Activated CD8-positive, alpha-beta memory T cell treated with anti-CD3 and anti-CD28 coated beads, Interleukin-2, amount 10 ng/mL, durations not matched to agents 7 days and 5 days (primary cell): ENCODE data around the gene MICAL3. TPM values are rescaled to one million over a fixed set of nuclear protein-coding genes. Genes with fewer than 3 reads are reported as not detected.

ENCODE experiments used
- ATAC-seq: fragments of 150-1000 bp; cut with Tn5 transposase; one replicate; pipeline ENCODE4 v1.10.0; 2021; ENCODE audit warnings: moderate library complexity
- CTCF ChIA-PET: fragments of 350-600 bp; sonication (Branson Sonifier 250); formaldehyde crosslinking; loops from one replicate; lab custom pipeline; 2021; ENCODE audit warnings: antibody characterized with exemption; lab: Charles Lee
- DNase-seq: peaks from one replicate; pipeline ENCODE4 v3.0.0-alpha.2; 2020
- H3K27ac Mint-ChIP-seq: one replicate; pipeline ENCODE4 v1.8.0; 2021; ENCODE audit warnings: mild to moderate bottlenecking, mixed read lengths
- H3K27me3 Mint-ChIP-seq: one replicate; pipeline ENCODE4 v1.8.0; 2021; ENCODE audit warnings: mixed read lengths
- H3K36me3 Mint-ChIP-seq: one replicate; pipeline ENCODE4 v1.8.0; 2021; ENCODE audit warnings: mild to moderate bottlenecking, mixed read lengths
- H3K4me1 Mint-ChIP-seq: one replicate; pipeline ENCODE4 v1.8.0; 2021; ENCODE audit warnings: mixed read lengths
- H3K4me3 Mint-ChIP-seq: one replicate; pipeline ENCODE4 v1.8.0; 2021; ENCODE audit warnings: mild to moderate bottlenecking, moderate library complexity, mixed read lengths
- H3K9me3 Mint-ChIP-seq: one replicate; pipeline ENCODE4 v1.8.0; 2022; ENCODE audit warnings: low read depth, mixed read lengths
- total RNA-seq, 2 experiments: library from RNA; stranded (reverse); gene quantifications; one replicate each; pipeline ENCODE4 v1.2.3, GENCODE V29; 2021

Gene MICAL3
- total RNA-seq, 2 experiments from 2014 or later = 38.8 to 41.7 TPM

DNA sequence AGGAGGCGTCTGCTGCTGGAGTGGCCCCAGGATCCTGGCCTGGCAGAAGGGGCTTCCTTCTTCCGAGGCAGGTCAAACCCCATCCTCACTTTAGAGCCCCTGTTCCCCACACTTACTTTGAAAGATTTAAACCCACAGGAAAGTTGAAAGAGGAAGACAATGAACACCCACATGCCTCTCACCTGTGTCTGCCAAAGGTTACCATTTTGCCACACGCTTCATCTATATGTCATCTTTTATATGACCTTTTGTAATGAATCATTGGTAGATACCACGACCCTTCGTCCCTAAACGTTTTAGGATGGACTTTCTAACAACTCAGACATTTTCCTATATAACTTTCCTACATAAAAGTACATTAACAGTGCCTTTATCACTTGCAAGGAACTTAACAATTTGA lies 210.3 kb downstream of the MICAL3 start:
- CTCF ChIA-PET = no interaction called here
- Mint-ChIP-seq H3K4me1 (no peaks in the 10 kb centered on the region), H3K9me3 (no peaks in the 10 kb centered on the region), H3K27ac (no peak overlapping the region), H3K36me3 (peaks cover 2% of the 10 kb centered on the region), H3K4me3 (no peak overlapping the region), H3K27me3 (no peaks in the 10 kb centered on the region)
- no peak for ATAC-seq
- DNase-seq = no peak

- H3K4me3 Mint-ChIP-seq = no peak overlapping the region
- H3K27me3 Mint-ChIP-seq = no peaks in the 10 kb centered on the region
- peaks cover 2% of the 10 kb centered on the region for H3K36me3 Mint-ChIP-seq
- CTCF ChIA-PET = interaction anchor here (2.0 kb wide), 1 partner anchor 19 kb away, joined by 6 read pairs; no protein-coding TSS in a partner anchor
- no peaks in the 10 kb centered on the region for H3K9me3 Mint-ChIP-seq
- no peaks in the 10 kb centered on the region for H3K4me1 Mint-ChIP-seq
- no peak for ATAC-seq
- no peak overlapping the region for H3K27ac Mint-ChIP-seq
- DNase-seq = no peak
These were observed 213.2 kb downstream of the MICAL3 start for GRCh38 chr22:17811119-17811518.

- Mint-ChIP-seq H3K27me3 (no peaks in the 10 kb centered on the region), H3K4me1 (no peaks in the 10 kb centered on the region), H3K4me3 (no peak overlapping the region), H3K9me3 (no peaks in the 10 kb centered on the region), H3K27ac (no peak overlapping the region), H3K36me3 (peaks cover 2% of the 10 kb centered on the region)
- CTCF ChIA-PET = interaction anchor here (2.0 kb wide), 1 partner anchor 20 kb away, joined by 6 read pairs; no protein-coding TSS in a partner anchor
- no peak for DNase-seq
- no peak for ATAC-seq
These were observed 213.7 kb downstream of the MICAL3 start for GRCh38 chr22:17810570-17811116.

DNA sequence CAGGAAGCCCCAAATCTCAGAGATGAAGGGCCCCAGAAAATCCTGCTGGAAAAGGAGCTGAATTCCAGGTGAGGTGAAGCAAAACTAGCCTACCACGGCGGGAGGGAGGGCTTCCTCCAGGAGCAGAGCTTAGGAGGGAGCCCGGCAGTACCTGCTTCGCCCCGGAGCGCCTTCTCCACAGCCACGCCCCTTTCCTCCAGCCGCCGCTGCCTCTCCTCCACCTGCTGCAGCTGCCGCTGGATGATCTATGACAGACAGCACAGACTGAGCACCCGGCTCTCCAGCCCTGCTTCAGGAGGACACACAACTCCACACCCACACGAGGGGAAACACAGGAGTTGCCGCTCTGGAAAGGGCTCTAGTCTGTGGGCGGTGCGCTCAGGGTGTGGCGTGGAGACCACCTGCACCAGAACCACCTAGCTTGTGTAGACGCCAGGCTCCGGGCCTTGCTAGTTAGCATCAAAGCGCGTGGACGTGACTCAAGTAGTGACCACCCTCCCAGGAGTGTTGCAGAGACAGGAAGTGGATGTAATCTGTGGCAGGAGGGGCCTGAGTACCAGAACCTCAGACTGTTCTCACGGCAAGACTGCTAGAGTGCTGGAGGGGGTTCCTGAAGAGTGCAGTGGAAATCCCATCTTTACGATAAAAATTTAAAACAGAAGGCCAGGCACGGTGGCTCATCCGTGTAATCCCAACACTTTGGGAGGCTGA lies 215.5 kb downstream of the MICAL3 start:
- no peaks in the 10 kb centered on the region for H3K27me3 Mint-ChIP-seq
- peaks cover 2% of the 10 kb centered on the region for H3K36me3 Mint-ChIP-seq
- H3K9me3 Mint-ChIP-seq = no peaks in the 10 kb centered on the region
- H3K4me1 Mint-ChIP-seq = no peaks in the 10 kb centered on the region
- CTCF ChIA-PET = interaction anchor here (2.0 kb wide), 1 partner anchor 21 kb away, joined by 6 read pairs; no protein-coding TSS in a partner anchor
- ATAC-seq = no peak
- H3K4me3 Mint-ChIP-seq = no peak overlapping the region
- no peak overlapping the region for H3K27ac Mint-ChIP-seq
- no peak for DNase-seq

DNA sequence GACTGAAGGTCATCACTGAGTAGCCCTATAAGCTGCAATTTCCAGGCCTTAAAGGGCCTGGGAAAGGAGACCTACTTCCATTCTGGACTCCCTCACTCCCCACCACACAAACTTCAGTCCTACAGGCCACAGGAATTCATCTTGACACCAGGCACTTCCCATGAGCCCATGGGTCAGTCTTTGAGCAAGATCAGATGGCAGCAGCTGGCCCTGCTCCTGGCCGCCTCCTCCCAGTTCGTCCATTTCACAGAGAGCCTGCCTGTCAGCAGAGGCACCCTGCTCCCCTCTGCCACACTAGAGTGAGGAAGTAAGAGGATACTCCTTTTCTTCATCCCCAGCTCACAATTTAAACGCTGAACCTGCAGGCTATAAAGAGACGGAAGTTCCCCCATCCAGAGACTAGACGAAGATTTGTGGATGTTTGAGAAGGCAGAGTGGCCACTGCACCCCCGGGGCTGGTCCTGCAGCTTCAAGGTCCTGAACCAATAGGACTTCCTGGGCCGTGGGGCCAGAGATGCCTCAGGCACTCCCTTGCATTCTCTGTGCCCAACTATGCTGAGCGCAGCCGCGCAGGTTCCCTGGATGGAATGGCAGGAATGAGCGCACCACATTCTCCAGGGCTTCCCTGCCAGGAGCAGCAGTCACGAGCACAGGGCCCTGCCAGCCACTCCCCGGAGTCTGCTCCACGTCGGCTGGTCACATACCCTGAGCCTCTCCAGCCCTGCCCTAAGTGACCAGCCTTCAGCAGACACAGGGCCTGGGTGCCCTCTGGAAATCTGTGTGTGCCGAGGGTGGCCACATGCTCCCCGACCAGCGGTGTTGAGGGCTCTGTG lies 216.6 kb downstream of the MICAL3 start:
- no peaks in the 10 kb centered on the region for H3K27me3 Mint-ChIP-seq
- H3K4me3 Mint-ChIP-seq = no peak overlapping the region
- DNase-seq (no peak), ATAC-seq (no peak)
- CTCF ChIA-PET = interaction anchor here (0.7 kb wide), 1 partner anchor 22 kb away, joined by 3 read pairs; no protein-coding TSS in a partner anchor
- H3K36me3 Mint-ChIP-seq = peaks cover 2% of the 10 kb centered on the region
- no peaks in the 10 kb centered on the region for H3K9me3 Mint-ChIP-seq
- no peak overlapping the region for H3K27ac Mint-ChIP-seq
- H3K4me1 Mint-ChIP-seq = no peaks in the 10 kb centered on the region

DNA sequence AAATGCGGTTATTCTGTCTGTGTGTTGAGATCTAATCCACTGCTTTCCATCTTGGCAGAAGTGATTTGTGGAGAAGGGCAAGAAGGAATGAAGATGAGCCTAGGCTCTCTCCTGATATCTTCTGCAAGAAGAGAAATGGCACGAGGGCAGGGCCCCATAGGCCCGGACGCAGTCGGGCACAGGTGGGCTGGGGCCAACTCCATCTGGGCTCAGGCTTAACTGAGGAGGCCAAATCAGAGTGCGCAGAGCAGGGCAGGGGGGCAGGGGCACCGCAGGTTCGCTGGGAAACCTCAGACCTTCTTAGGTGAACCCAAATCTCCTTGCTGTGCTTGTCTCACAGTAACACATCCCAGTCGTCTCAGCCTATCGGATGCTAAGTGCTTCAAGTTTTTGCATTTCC lies 217.3 kb downstream of the MICAL3 start:
- DNase-seq = no peak

GRCh38 chr22:17806437-17806836 lies 217.9 kb downstream of the MICAL3 start:
- Mint-ChIP-seq H3K9me3 (no peaks in the 10 kb centered on the region), H3K27me3 (no peaks in the 10 kb centered on the region), H3K4me3 (no peak overlapping the region), H3K27ac (no peak overlapping the region), H3K36me3 (peaks cover 2% of the 10 kb centered on the region), H3K4me1 (no peaks in the 10 kb centered on the region)
- DNase-seq = no peak
- CTCF ChIA-PET = interaction anchor here (0.6 to 2.4 kb wide), 2 partner anchors 21 to 209 kb away, joined by 3 to 6 read pairs; no protein-coding TSS in a partner anchor
- ATAC-seq = no peak

More for the DNA sequence above, 217.3 kb downstream of the MICAL3 start:
- no peaks in the 10 kb centered on the region for H3K27me3 Mint-ChIP-seq
- H3K4me3 Mint-ChIP-seq = no peak overlapping the region
- H3K36me3 Mint-ChIP-seq = peaks cover 2% of the 10 kb centered on the region
- CTCF ChIA-PET = interaction anchor here (0.7 kb wide), 1 partner anchor 23 kb away, joined by 3 read pairs; no protein-coding TSS in a partner anchor
- no peaks in the 10 kb centered on the region for H3K9me3 Mint-ChIP-seq
- H3K27ac Mint-ChIP-seq = no peak overlapping the region
- ATAC-seq = no peak
- no peaks in the 10 kb centered on the region for H3K4me1 Mint-ChIP-seq

DNA sequence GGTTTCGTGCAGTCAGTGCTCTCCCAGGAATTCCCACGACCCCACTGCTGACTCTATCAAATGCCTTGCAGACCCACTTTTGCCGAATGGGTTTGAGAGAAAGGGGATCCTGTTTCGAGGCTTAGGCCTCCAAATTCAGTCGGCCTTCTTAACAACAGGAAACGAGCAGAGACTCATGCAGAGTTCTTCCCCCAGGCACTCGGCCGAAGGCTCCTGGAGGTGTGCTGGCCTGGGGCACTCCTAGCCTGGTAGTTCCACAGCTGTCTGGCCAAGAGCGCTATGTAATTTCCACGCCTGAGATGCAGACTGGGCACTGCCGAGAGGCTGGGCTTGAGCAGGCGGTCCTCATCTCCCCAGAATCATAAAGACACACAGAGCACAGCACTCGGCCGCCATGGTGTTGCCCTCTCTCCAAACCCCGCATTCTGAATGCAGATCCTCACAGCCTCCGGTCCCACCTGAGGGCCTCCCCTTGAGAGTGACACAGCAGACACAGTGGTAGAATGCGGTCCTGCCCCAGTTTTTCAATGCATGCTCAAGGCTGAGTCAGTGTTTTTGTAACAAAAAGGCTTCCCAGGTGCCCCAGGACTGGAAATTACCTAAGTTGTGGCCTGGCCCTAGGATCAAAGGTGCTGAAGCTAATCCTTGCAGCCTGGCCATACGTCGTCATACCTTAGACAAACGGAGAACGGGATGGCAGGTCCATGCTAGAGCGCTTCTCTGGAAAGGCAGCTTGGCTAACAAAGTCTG lies 219.9 kb downstream of the MICAL3 start:
- CTCF ChIA-PET = interaction anchor here (0.8 to 2.4 kb wide), 2 partner anchors 19 to 25 kb away, joined by 3 to 6 read pairs; no protein-coding TSS in a partner anchor
- no peaks in the 10 kb centered on the region for H3K27me3 Mint-ChIP-seq
- H3K36me3 Mint-ChIP-seq = no peaks in the 10 kb centered on the region
- no peak overlapping the region for H3K4me3 Mint-ChIP-seq
- H3K4me1 Mint-ChIP-seq = no peaks in the 10 kb centered on the region
- no peak for ATAC-seq
- H3K27ac Mint-ChIP-seq = no peak overlapping the region
- no peaks in the 10 kb centered on the region for H3K9me3 Mint-ChIP-seq
- DNase-seq = no peak

GRCh38 chr22:17803609-17804270 lies 220.6 kb downstream of the MICAL3 start:
- no peaks in the 10 kb centered on the region for H3K9me3 Mint-ChIP-seq
- CTCF ChIA-PET = interaction anchor here (1.5 kb wide), 1 partner anchor 16 kb away, joined by 4 read pairs; no protein-coding TSS in a partner anchor

DNA sequence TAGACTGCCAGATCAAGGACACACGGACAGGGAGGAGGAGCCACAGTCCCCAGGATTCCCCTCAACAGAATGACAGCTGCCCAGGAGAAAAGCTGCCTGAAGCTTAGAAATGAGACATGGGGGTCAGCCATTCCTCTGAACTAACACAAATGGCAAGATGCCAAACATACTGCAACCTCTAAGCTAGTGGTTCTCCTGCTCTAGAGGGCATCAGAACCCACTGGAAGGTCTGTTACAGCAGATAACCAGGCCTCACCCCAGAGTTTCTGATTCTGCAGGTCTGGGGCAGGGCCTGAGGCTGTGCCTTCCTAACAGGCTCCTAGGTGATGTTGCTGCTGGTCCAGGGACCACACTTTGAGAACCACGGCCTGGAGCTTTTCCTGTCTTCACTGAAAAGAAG lies 221.5 kb downstream of the MICAL3 start:
- DNase-seq (no peak), ATAC-seq (no peak)
- Mint-ChIP-seq H3K36me3 (no peaks in the 10 kb centered on the region), H3K27ac (no peak overlapping the region), H3K4me3 (no peak overlapping the region), H3K4me1 (peaks cover 3% of the 10 kb centered on the region), H3K27me3 (no peaks in the 10 kb centered on the region), H3K9me3 (no peaks in the 10 kb centered on the region)
- CTCF ChIA-PET = interaction anchor here (1.5 kb wide), 1 partner anchor 15 kb away, joined by 4 read pairs; no protein-coding TSS in a partner anchor

More at GRCh38 chr22:17803609-17804270, 220.6 kb downstream of the MICAL3 start:
- DNase-seq = no peak
- Mint-ChIP-seq H3K27ac (no peak overlapping the region), H3K4me3 (no peak overlapping the region), H3K4me1 (no peaks in the 10 kb centered on the region), H3K27me3 (no peaks in the 10 kb centered on the region), H3K36me3 (no peaks in the 10 kb centered on the region)
- ATAC-seq = no peak

GRCh38 chr22:17802411-17802810 lies 221.9 kb downstream of the MICAL3 start:
- no peaks in the 10 kb centered on the region for H3K36me3 Mint-ChIP-seq
- DNase-seq (no peak), ATAC-seq (no peak)
- H3K4me1 Mint-ChIP-seq = peaks cover 3% of the 10 kb centered on the region
- CTCF ChIA-PET = interaction anchor here (1.5 kb wide), 1 partner anchor 14 kb away, joined by 4 read pairs; no protein-coding TSS in a partner anchor
- H3K4me3 Mint-ChIP-seq = no peak overlapping the region
- H3K9me3 Mint-ChIP-seq = no peaks in the 10 kb centered on the region
- H3K27me3 Mint-ChIP-seq = no peaks in the 10 kb centered on the region
- no peak overlapping the region for H3K27ac Mint-ChIP-seq
